ENCODE results near the gene HDAC7. TPM values are rescaled to one million over a fixed set of nuclear protein-coding genes. Genes with fewer than 3 reads are reported as not detected.

The HDAC7 gene
- total RNA-seq, 1 donor from 2014 or later = 76.1 TPM

- Mint-ChIP-seq H3K36me3 (no peaks in the 10 kb centered on the region), H3K4me3 (peak overlapping the region; percentile 34), H3K9me3 (no peaks in the 10 kb centered on the region), H3K27me3 (peaks cover 5% of the 10 kb centered on the region), H3K27ac (no peak overlapping the region), H3K4me1 (ENCODE audit: unreplicated experiment) (peaks cover 12% of the 10 kb centered on the region)
- TF ChIP-seq CTCF (conservative IDR thresholded peaks at IDR 0.05) = peak; percentile 64
- no peak for DNase-seq (ENCODE audit: extremely low spot score, unreplicated experiment)
Measured at GRCh38 chr12:47767216-47767724, 52.4 kb downstream of the HDAC7 start.

GRCh38 chr12:47766502-47767215, 53.0 kb downstream of the HDAC7 start:
- H3K4me3 Mint-ChIP-seq = no peak overlapping the region
- no peaks in the 10 kb centered on the region for H3K36me3 Mint-ChIP-seq
- peaks cover 11% of the 10 kb centered on the region for H3K4me1 Mint-ChIP-seq (ENCODE audit: unreplicated experiment)
- DNase-seq (ENCODE audit: extremely low spot score, unreplicated experiment) = no peak
- no peak for TF ChIP-seq CTCF (conservative IDR thresholded peaks at IDR 0.05)
- H3K27me3 Mint-ChIP-seq = peaks cover 3% of the 10 kb centered on the region
- no peaks in the 10 kb centered on the region for H3K9me3 Mint-ChIP-seq
- H3K27ac Mint-ChIP-seq = no peak overlapping the region

GRCh38 chr12:47763481-47764346, 56.0 kb downstream of the HDAC7 start:
- H3K27me3 Mint-ChIP-seq = peaks cover 3% of the 10 kb centered on the region
- no peak for DNase-seq (ENCODE audit: extremely low spot score, unreplicated experiment)
- TF ChIP-seq CTCF (conservative IDR thresholded peaks at IDR 0.05) = no peak
- H3K4me1 Mint-ChIP-seq (ENCODE audit: unreplicated experiment) = peaks cover 11% of the 10 kb centered on the region
- H3K4me3 Mint-ChIP-seq = no peak overlapping the region
- no peaks in the 10 kb centered on the region for H3K9me3 Mint-ChIP-seq
- H3K36me3 Mint-ChIP-seq = no peaks in the 10 kb centered on the region
- H3K27ac Mint-ChIP-seq = no peak overlapping the region

GRCh38 chr12:47762850-47763465, 56.7 kb downstream of the HDAC7 start:
- TF ChIP-seq CTCF (conservative IDR thresholded peaks at IDR 0.05) = no peak
- H3K36me3 Mint-ChIP-seq = no peaks in the 10 kb centered on the region
- no peak for DNase-seq (ENCODE audit: extremely low spot score, unreplicated experiment)
- H3K4me3 Mint-ChIP-seq = no peak overlapping the region
- H3K9me3 Mint-ChIP-seq = no peaks in the 10 kb centered on the region
- peaks cover 11% of the 10 kb centered on the region for H3K4me1 Mint-ChIP-seq (ENCODE audit: unreplicated experiment)
- peaks cover 3% of the 10 kb centered on the region for H3K27me3 Mint-ChIP-seq
- H3K27ac Mint-ChIP-seq = no peak overlapping the region

- Mint-ChIP-seq H3K4me1 (ENCODE audit: unreplicated experiment) (peaks cover 34% of the 10 kb centered on the region), H3K9me3 (no peaks in the 10 kb centered on the region), H3K36me3 (no peaks in the 10 kb centered on the region), H3K4me3 (peak within 1 kb of the TSS; percentile 82), H3K27me3 (no peaks in the 10 kb centered on the region), H3K27ac (peak within 1 kb of the TSS; percentile 31)
- no peak for DNase-seq (ENCODE audit: extremely low spot score, unreplicated experiment)
- TF ChIP-seq CTCF (conservative IDR thresholded peaks at IDR 0.05) = peak; percentile 72
Measured at GRCh38 chr12:47758834-47759690, 60.6 kb downstream of the HDAC7 start, which contains the start of gene RAPGEF3. RAPGEF3 (minus strand) TSS chr12:47758880; CDS start chr12:47758556, 324 bp downstream.

All from type B pancreatic cell (in vitro differentiated cells).